NCI-H2196 (cell line): ENCODE measurements around the gene ODF2.
A peak's percentile ranks its signal among the peaks of the same experiment; 100 is the strongest.

Source experiments
- DNase-seq: peaks from one replicate; lab custom pipeline; 2025; ENCODE audit not compliant: unreplicated experiment; lab: John Stamatoyannopoulos, UW

The ODF2 gene

DNA sequence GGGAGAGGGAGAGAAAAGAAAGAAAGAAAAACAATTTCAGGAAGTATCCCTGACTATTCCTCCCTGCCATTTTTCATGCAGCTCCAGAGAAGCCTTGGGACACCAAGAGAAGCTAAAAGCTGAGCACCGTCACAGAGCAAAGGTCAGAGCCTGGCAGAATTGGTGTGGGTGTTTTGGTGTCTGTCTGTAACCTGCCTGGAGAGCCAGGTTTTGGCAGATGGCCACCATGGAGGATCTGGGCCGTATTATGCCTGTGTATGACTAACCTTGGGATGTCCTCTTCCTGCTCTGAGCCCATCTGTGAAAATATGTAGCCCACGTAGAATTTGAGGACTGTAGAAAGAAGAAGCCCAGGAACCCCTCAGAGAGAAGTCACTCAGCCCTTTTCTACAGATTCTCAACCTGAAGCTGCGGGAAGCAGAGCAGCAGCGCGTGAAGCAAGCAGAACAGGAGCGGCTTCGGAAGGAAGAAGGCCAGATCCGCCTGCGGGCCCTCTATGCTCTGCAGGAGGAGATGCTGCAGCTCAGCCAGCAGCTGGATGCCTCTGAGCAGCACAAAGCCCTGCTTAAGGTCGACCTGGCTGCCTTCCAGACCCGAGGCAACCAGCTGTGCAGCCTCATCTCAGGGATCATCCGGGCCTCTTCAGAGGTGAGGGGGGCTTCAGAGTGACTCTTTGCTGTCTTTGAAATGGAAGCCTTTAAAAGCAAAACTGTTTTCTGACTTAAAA is 67.6 kb downstream of the ODF2 start:
- DNase-seq = peak; percentile 45

DNA sequence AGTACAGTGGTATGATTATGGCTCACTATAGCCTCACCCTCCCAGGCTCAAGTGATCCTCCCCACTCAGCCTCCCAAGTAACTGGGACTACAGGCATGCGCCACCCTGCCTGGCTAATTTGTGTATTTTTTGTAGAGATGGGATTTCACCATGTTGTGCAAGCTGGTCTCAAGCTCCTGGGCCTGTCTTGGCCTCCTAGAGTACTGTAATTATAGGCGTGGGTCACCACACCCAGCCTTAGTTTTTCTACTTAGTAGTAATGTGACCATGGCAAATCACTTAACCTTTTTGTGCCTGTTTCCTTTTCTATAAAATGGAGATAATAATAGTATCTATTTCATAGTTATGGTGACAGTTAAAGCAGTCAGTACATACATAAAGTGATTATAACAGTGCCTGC is 70.9 kb downstream of the ODF2 start:
- DNase-seq = no peak

DNA sequence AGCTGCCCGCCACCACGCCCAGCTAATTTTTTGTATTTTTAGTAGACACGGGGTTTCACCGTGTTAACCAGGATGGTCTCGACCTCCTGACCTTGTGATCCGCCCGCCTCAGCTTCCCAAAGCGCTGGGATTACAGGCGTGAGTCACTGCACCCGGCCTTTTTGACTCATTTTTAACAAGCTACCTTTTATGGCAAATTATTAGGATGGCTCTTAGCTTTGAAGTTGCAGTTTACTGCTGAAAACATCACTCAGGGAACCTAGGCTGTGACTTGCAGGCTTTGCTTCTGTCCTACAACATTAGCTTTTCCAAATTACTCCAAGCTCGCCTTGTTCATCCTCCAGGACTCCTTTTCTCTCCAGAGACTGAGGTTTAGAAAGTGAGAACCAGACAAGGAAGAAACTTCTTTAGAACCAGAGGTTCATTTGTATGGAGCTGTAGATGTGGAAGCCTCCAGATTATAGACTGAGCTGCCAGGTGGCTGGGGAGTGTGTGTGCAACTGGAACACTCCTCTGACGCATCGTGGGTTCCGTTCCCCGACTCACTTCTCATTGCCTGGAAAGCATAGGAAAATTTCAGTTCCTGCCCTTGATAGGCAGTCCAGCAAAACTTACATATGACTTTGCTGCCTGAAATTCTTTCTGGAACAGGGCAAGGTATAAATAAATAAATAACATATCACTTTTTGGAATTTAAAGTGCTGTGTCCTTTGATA is 72.8 kb downstream of the ODF2 start:
- no peak for DNase-seq

DNA sequence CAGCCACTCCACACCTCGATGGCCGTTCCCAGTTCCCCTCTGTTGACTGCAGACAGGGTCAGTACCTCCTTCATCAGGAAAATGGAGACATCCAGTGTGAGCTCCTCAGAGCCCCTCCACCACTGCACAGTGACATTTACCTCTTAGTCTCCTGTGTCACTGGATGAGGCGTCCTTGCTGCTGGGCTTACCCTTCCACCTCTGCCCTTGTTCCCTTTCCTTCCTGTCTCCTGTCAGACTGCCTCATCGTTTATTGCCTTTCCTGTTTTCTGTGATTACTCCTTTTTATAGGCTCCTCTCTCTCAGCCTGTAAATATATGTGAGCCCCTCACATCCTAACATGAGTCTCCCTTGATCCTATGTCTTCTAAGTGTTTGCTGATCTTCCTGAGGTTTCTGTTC is 73.4 kb downstream of the ODF2 start:
- no peak for DNase-seq

DNA sequence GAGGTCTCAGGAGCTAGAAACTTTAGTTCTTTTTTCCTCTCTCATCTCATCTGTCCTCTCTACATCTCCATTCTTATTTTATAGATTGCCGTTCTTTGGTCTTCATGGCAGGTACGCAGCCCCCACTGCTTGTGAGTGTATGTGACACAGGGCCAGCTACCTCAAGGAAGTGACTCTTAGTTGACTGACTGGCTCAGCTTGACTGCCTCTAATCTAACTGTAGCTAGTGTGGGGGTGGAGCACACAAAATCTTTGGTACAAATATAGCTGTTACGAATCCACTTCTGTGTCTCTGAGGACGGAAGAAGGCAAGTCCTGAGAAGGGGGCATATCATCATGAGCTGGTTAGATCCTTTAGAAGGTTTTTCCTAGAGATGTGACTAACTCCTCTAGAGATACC is 76.8 kb downstream of the ODF2 start:
- no peak for DNase-seq

DNA sequence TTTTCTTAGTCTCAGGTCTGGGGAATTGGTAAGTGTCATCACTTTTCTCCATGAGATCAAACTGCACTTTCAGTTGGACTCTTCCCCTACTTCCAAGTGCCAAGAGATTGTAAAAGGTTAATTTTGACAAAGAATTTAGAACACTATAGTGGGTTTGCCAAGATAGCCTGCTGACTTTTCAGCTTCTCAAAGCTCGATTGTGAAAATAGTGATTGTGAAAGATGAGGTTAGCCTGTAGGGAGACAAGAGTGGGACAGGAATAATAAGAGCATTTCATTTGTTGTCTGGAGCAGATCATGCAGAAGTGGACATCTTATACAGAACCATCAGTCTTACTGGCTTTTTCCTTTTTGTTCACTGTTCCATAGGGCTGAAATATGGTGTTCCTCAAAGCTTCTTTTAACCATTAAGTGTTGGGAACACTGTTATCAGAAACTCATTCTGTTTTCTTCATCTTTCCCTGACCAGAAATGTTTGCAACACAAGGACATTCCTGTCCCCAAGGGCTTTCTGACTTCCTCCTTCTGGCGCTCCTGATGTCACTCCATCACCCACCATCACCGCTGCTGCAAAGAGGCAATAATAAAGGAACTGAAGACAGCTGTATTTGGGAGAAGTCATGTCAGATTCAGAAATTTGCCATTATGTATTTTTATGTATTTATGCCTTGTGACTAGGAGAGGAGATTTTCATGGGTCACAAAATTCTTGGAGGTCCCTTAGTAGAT is 85.0 kb downstream of the ODF2 start:
- DNase-seq = no peak

DNA sequence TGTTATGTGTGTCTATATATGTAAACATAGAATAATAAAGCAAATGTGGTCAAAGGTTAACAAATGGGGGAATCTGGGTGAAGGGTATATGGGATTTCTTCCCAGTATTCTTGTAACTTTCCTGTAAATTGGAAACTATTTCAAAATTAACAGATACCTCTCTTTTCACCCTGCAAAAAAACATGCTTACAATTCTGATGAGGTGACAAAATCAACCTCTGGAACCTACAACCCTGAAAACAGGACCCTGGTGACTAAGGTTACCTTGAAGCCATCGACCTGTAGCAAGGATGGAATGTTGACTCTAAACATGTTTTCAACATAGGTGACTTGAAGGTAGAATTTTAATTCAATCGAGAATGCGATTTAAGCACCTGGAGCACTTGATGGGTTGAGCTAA is 90.7 kb downstream of the ODF2 start:
- DNase-seq = no peak

DNA sequence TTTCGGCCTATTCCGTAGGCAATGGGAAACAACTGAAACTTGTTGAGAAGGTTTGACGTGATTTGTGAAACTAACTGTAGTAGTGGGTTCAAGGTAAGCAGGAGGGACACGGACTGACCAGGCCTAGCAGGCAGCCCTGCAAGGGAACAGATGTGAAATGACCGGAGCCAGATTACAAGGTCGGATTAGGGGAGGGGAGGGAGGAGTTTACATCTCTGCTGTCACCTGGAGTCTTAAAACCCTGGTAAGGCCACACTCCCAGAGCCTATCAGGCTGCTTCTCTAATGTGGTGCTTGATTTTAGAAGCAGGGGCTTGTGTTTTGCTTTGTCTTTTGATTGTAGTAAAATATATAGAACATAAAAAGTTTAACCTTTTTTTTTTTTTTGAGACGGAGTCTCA is 93.1 kb downstream of the ODF2 start:
- no peak for DNase-seq

DNA sequence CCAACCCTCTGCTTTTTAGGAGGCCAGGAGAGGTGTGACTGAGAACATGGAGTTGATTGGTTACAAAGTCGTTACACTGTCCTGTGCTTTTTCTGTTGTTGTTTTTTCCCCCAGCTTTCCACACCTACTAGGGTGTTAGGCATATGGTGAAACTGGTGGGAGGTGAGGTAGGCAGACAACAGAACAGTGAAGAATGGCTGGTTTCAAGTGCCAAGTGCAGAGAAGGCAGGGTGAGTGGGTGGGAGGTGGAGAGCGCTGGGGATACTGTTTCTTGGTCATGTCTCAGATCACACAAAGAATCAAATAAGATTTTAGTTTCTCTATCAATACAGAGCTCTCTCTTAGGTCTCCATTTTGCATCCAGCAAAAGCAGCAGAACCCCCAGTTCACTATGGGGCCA is 94.4 kb downstream of the ODF2 start:
- no peak for DNase-seq
